H1 (cell line): ENCODE measurements around the gene SSU72. TPM values are rescaled to one million over a fixed set of nuclear protein-coding genes. Genes with fewer than 3 reads are reported as not detected.

Experiments used
- CTCF ChIA-PET: fragments of 300-600 bp; sonication (Branson Sonifier 250); formaldehyde crosslinking; loops from one replicate; lab custom pipeline; 2021; ENCODE audit not compliant: partially characterized antibody; lab: Charles Lee
- POLR2A ChIA-PET: fragments of 300-600 bp; sonication (Branson Sonifier 250); formaldehyde crosslinking; loops from one replicate; lab custom pipeline; 2021; ENCODE audit warnings: inconsistent platforms; ENCODE audit not compliant: partially characterized antibody; lab: Charles Lee
- DNase-seq, 2 experiments: peaks; one replicate each; pipeline versions ENCODE4 v3.0.0 to v3.0.0-alpha.2; 2010 to 2022; ENCODE audit warnings: low spot score in 2 of 2, low read depth in 1 of 2, mixed read lengths in 1 of 2
- FAIRE-seq: peaks from 2 replicates; lab custom pipeline; 2011; peaks lifted over from hg19 to GRCh38; lab: Jason Lieb, UNC
- H2AFZ ChIP-seq: 2 replicates; pipeline ENCODE4 v1.8.1; 2012; ENCODE audit warnings: low read length, inconsistent platforms
- H2AK5ac ChIP-seq: 2 replicates; pipeline ENCODE4 v1.6.1; 2013; ENCODE audit warnings: low read depth, low read length
- H2BK120ac ChIP-seq: replicated peaks from 2 replicates; pipeline ENCODE3; 2013; ENCODE audit warnings: low read depth, low read length, inconsistent platforms
- H2BK12ac ChIP-seq: 2 replicates; pipeline ENCODE4 v1.6.1; 2013; ENCODE audit warnings: low read depth, low read length
- H2BK15ac ChIP-seq: 2 replicates; pipeline ENCODE4 v1.6.1; 2013; ENCODE audit warnings: low read length
- H2BK20ac ChIP-seq: 2 replicates; pipeline ENCODE4 v1.6.1; 2013; ENCODE audit warnings: low read length
- H2BK5ac ChIP-seq: 2 replicates; pipeline ENCODE4 v1.6.1; 2013; ENCODE audit warnings: low read depth, low read length
- H3K14ac ChIP-seq: 2 replicates; pipeline ENCODE4 v1.6.1; 2013; ENCODE audit warnings: inconsistent platforms; ENCODE audit not compliant: insufficient read length
- H3K18ac ChIP-seq: 2 replicates; pipeline ENCODE4 v1.6.1; 2013; ENCODE audit warnings: low read length; ENCODE audit errors: extremely low read depth
- H3K23ac ChIP-seq: 2 replicates; pipeline ENCODE4 v1.6.1; 2013; ENCODE audit warnings: inconsistent platforms; ENCODE audit not compliant: insufficient read length
- H3K23me2 ChIP-seq: 2 replicates; pipeline ENCODE4 v1.6.1; 2013; ENCODE audit warnings: low read depth, low read length
- H3K27ac ChIP-seq: 2 replicates; pipeline ENCODE4 v1.6.1; 2011; ENCODE audit warnings: low read depth, low read length, inconsistent platforms
- H3K27me3 ChIP-seq, 4 experiments: replicated peaks in 1 of 4; 1 replicate in 1 of 4; 2 replicates in 3 of 4; pipeline versions ENCODE4 v1.6.1 to v1.8.1; 2011 to 2013; ENCODE audit warnings: low read length in 3 of 4, mild to moderate bottlenecking in 3 of 4, inconsistent platforms in 2 of 4, mixed read lengths in 2 of 4, moderate library complexity in 1 of 4; ENCODE audit not compliant: control insufficient read depth in 3 of 4, insufficient read depth in 3 of 4; ENCODE audit errors: extremely low read depth in 1 of 4
- H3K36me3 ChIP-seq, 4 experiments: 2 replicates each; pipeline versions ENCODE4 v1.6.1 to v1.8.1; 2011 to 2013; ENCODE audit warnings: mild to moderate bottlenecking in 4 of 4, low read length in 3 of 4, moderate library complexity in 2 of 4, control low read depth in 1 of 4, inconsistent platforms in 1 of 4; ENCODE audit not compliant: insufficient read depth in 4 of 4, control insufficient read depth in 2 of 4
- H3K4ac ChIP-seq: replicated peaks from 2 replicates; pipeline ENCODE3; 2013; ENCODE audit warnings: low read length, low read depth, mixed read lengths, inconsistent platforms; ENCODE audit not compliant: insufficient read length
- H3K4me1 ChIP-seq, 4 experiments: replicated peaks in 1 of 4; 1 replicate in 1 of 4; 2 replicates in 3 of 4; pipeline versions ENCODE4 v1.6.1 to v1.8.1; 2011 to 2013; ENCODE audit warnings: low read length in 3 of 4, inconsistent platforms in 2 of 4, mixed read lengths in 1 of 4; ENCODE audit not compliant: insufficient read depth in 4 of 4, control insufficient read depth in 3 of 4
- H3K4me2 ChIP-seq, 2 experiments: 2 replicates each; pipeline versions ENCODE4 v1.6.1 to v1.8.1; 2011 to 2013; ENCODE audit warnings: low read depth in 2 of 2, low read length in 2 of 2, control low read depth in 1 of 2, inconsistent platforms in 1 of 2, mild to moderate bottlenecking in 1 of 2; ENCODE audit not compliant: insufficient read depth in 1 of 2
- H3K4me3 ChIP-seq, 4 experiments: fragments of 200-600, 300-600 bp in 1 of 4; sonication (generic), shearing (Covaris generic), sonication (Bioruptor Twin) in 1 of 4; 2 replicates each; pipeline versions ENCODE4 v1.5.1 to v1.8.1; 2011 to 2016; ENCODE audit warnings: low read length in 4 of 4, low read depth in 3 of 4, control low read depth in 2 of 4, inconsistent platforms in 2 of 4, mild to moderate bottlenecking in 2 of 4, mixed read lengths in 1 of 4, moderate library complexity in 1 of 4; ENCODE audit not compliant: insufficient read depth in 2 of 4; ENCODE audit errors: extremely low read depth in 1 of 4
- H3K56ac ChIP-seq: replicated peaks from 2 replicates; pipeline ENCODE3; 2013; ENCODE audit warnings: low read depth, mild to moderate bottlenecking, mixed read lengths, low read length, inconsistent platforms; ENCODE audit not compliant: insufficient read length
- H3K79me1 ChIP-seq: 2 replicates; pipeline ENCODE4 v1.6.1; 2013; ENCODE audit warnings: low read depth, low read length, control low read depth
- H3K79me2 ChIP-seq, 2 experiments: 2 replicates each; pipeline versions ENCODE4 v1.6.1 to v1.8.1; 2012 to 2013; ENCODE audit warnings: low read length in 2 of 2, mild to moderate bottlenecking in 2 of 2, inconsistent platforms in 1 of 2; ENCODE audit not compliant: insufficient read depth in 2 of 2, control insufficient read depth in 1 of 2
- H3K9ac ChIP-seq, 4 experiments: replicated peaks in 1 of 4; 1 replicate in 1 of 4; 2 replicates in 3 of 4; pipeline versions ENCODE4 v1.6.1 to v1.8.1; 2011 to 2013; ENCODE audit warnings: low read depth in 3 of 4, low read length in 3 of 4, control low read depth in 2 of 4, mild to moderate bottlenecking in 2 of 4, moderate library complexity in 2 of 4, inconsistent platforms in 1 of 4; ENCODE audit errors: extremely low read depth in 1 of 4
- H3K9me3 ChIP-seq, 2 experiments: 2 replicates each; pipeline versions ENCODE4 v1.6.1 to v1.8.1; 2012 to 2013; ENCODE audit warnings: mild to moderate bottlenecking in 2 of 2, moderate library complexity in 2 of 2, control low read depth in 1 of 2, inconsistent platforms in 1 of 2, low read depth in 1 of 2, low read length in 1 of 2, mixed read lengths in 1 of 2; ENCODE audit not compliant: insufficient read depth in 2 of 2
- H4K20me1 ChIP-seq, 2 experiments: replicated peaks in 1 of 2; 2 replicates each; pipeline versions ENCODE3 to v1.8.1; 2011 to 2013; ENCODE audit warnings: inconsistent platforms in 2 of 2, low read length in 2 of 2, mild to moderate bottlenecking in 1 of 2; ENCODE audit not compliant: insufficient read depth in 2 of 2, control insufficient read depth in 1 of 2
- H4K5ac ChIP-seq: 2 replicates; pipeline ENCODE4 v1.6.1; 2013; ENCODE audit warnings: low read length, low read depth, mixed read lengths, inconsistent platforms; ENCODE audit not compliant: insufficient read length
- H4K8ac ChIP-seq: 2 replicates; pipeline ENCODE4 v1.8.0; 2013; ENCODE audit warnings: mild to moderate bottlenecking, moderate library complexity, low read length, inconsistent platforms; ENCODE audit not compliant: insufficient read depth; ENCODE audit errors: extremely low read depth
- H4K91ac ChIP-seq: replicated peaks from 2 replicates; pipeline ENCODE3; 2013; ENCODE audit warnings: low read length, mixed read lengths, inconsistent platforms; ENCODE audit not compliant: insufficient read length
- BCL11A ChIP-seq, 2 experiments: IDR thresholded peaks; one replicate each; pipeline ENCODE4 v1.6.1; 2011; ENCODE audit warnings: low read depth in 2 of 2, low read length in 2 of 2, mild to moderate bottlenecking in 2 of 2
- BRCA1 ChIP-seq: IDR thresholded peaks from 2 replicates; pipeline ENCODE4 v1.6.1; 2012; ENCODE audit warnings: low read depth, low read length, improper control_type of control experiment
- CBX8 ChIP-seq: fragments of 300-800, 300-1000 bp; sonication (generic); IDR thresholded peaks from 2 replicates; pipeline ENCODE4 v1.7.1; 2016; ENCODE audit warnings: low read depth, low read length, borderline replicate concordance
- CREB1 ChIP-seq: IDR thresholded peaks from 2 replicates; pipeline ENCODE4 v1.6.1; 2012; ENCODE audit warnings: inconsistent platforms
- E2F6 ChIP-seq: IDR thresholded peaks from 2 replicates; pipeline ENCODE4 v1.6.1; 2012; ENCODE audit warnings: inconsistent platforms
- EP300 ChIP-seq, 2 experiments: IDR thresholded peaks; 1 replicate in 1 of 2; 2 replicates in 1 of 2; pipeline ENCODE4 v1.6.1; 2011 to 2012; ENCODE audit warnings: low read depth in 2 of 2, low read length in 2 of 2, mild to moderate bottlenecking in 2 of 2, borderline replicate concordance in 1 of 2, inconsistent platforms in 1 of 2, moderate library complexity in 1 of 2
- EZH2 ChIP-seq: fragments of 200-600 bp; sonication (generic); IDR thresholded peaks from 2 replicates; pipeline ENCODE4 v1.7.1; 2012; ENCODE audit warnings: low read depth, mild to moderate bottlenecking, moderate library complexity, low read length, inconsistent platforms; ENCODE audit not compliant: severe bottlenecking
- FOSL1 ChIP-seq: IDR thresholded peaks from 2 replicates; pipeline ENCODE4 v1.6.1; 2011; ENCODE audit warnings: mild to moderate bottlenecking, low read depth, low read length, moderate library complexity; ENCODE audit not compliant: insufficient read depth
- GTF2F1 ChIP-seq: IDR thresholded peaks from 2 replicates; pipeline ENCODE4 v1.6.1; 2012; ENCODE audit warnings: low read depth, low read length, improper control_type of control experiment, borderline replicate concordance
- JUND ChIP-seq: IDR thresholded peaks from 2 replicates; pipeline ENCODE4 v1.6.1; 2011; ENCODE audit warnings: mild to moderate bottlenecking, improper control_type of control experiment, low read length
- RNF2 ChIP-seq: fragments of 200-900, 300-1000 bp; sonication (generic); IDR thresholded peaks from 2 replicates; pipeline ENCODE4 v1.7.1; 2016; ENCODE audit warnings: borderline replicate concordance, low read depth, mild to moderate bottlenecking, antibody characterized with exemption, low read length; ENCODE audit not compliant: poor library complexity, severe bottlenecking; ENCODE audit errors: missing control alignments
- SP1 ChIP-seq: IDR thresholded peaks from 2 replicates; pipeline ENCODE4 v1.6.1; 2011; ENCODE audit warnings: low read depth, low read length
- TAF7 ChIP-seq: optimal IDR thresholded peaks from 2 replicates; pipeline ENCODE3; 2011; ENCODE audit warnings: low read depth, mild to moderate bottlenecking, inconsistent platforms, low read length, moderate library complexity, borderline replicate concordance
- TBP ChIP-seq: IDR thresholded peaks from 2 replicates; pipeline ENCODE4 v1.6.1; 2011; ENCODE audit warnings: low read depth, low read length, improper control_type of control experiment
- WGBS, 2 experiments: shearing (Covaris generic) in 1 of 2; methylation state at CpG; one replicate each; pipeline versions ENCODE4 v1.1.6 to v1.1.7; 2013 to 2015; ENCODE audit warnings: low lambda C conversion rate in 2 of 2, mixed read lengths in 2 of 2, inconsistent platforms in 1 of 2, low coverage in 1 of 2, missing lambda C conversion rate in 1 of 2; ENCODE audit not compliant: insufficient replicate concordance in 2 of 2, insufficient coverage in 1 of 2, insufficient read length in 1 of 2; ENCODE audit errors: extremely low coverage in 1 of 2, missing lambda C conversion rate in 1 of 2; 5-methylcytosine and 5-hydroxymethylcytosine counted together
- polyA plus RNA-seq, 7 experiments: library from polyadenylated mRNA; depleted of rRNA in 3 of 7; stranded (reverse) in 5 of 7; unstranded in 2 of 7; fragments of >200 nt in 5 of 7; fragments of 200-250 nt in 2 of 7; gene quantifications; 1 replicate in 5 of 7; 2 replicates in 1 of 7; 4 replicates in 1 of 7; pipeline versions ENCODE4 v1.2.1 to v1.2.3, GENCODE V29; 2011 to 2013; ENCODE audit warnings: missing spikeins in 2 of 7, mixed read lengths in 2 of 7
- total RNA-seq: library from RNA; stranded (reverse); fragmentation: NEBNext Ultra II Directional; extraction: Animal tissue kit (Norgen Biotek cat#: 25700); gene quantifications from 2 replicates; pipeline ENCODE4 v1.2.1, GENCODE V29; 2021

Gene SSU72
- total and polyA plus RNA-seq, 2 of the 8 experiments (the other 6 are each of a cell fraction or from before 2014, with no cell fraction given), result 110 to 165 TPM

GRCh38 chr1:1612104-1612400 lies 37.4 kb upstream of the SSU72 start:
- Histone ChIP-seq H4K91ac (no peak overlapping the region), H3K27ac (no peak overlapping the region), H3K14ac (no peak overlapping the region), H4K20me1 (peaks cover 4 to 18% of the 10 kb centered on the region in 2 experiments), H3K23me2 (peaks cover 6% of the 10 kb centered on the region; the same call in 1 of the 2 replicates), H3K9me3 (no peaks in the 10 kb centered on the region), H2BK12ac (no peak overlapping the region), H3K79me1 (peaks cover 3% of the 10 kb centered on the region), H2BK20ac (no peak overlapping the region), H2AK5ac (no peak overlapping the region), H2BK5ac (no peak overlapping the region), H2BK15ac (no peak overlapping the region), H3K9ac (no peak overlapping the region), H3K23ac (no peak overlapping the region), H3K4me2 (no peak overlapping the region), H4K5ac (no peak overlapping the region), H3K4me3 (no peak overlapping the region), H3K56ac (no peak overlapping the region), H4K8ac (no peak overlapping the region), H3K36me3 (no peaks in the 10 kb centered on the region), H3K18ac (no peak overlapping the region), H3K4ac (no peak overlapping the region), H2BK120ac (no peak overlapping the region), H3K27me3 (no peaks in the 10 kb centered on the region; a peak in 1 of 7 replicates), H2AFZ (no peak overlapping the region), H3K4me1 (peaks cover 0 to 13% (median 5%) of the 10 kb centered on the region in 4 experiments; a peak in 5 of 7 replicates), H3K79me2 (peaks cover 0 to 13% of the 10 kb centered on the region in 2 experiments; a peak in 2 of 4 replicates)
- ChIA-PET CTCF (no interaction called here), POLR2A (interaction anchor here (0.8 kb wide), 1 partner anchor 10 kb away, joined by 3 read pairs; no protein-coding TSS in a partner anchor)
- no peak for DNase-seq
- 98% methylated on average over 3 of the region's 3 CpGs; no CpG with 5 or more reads in 1 of the 2 experiments for WGBS, 2 experiments
- FAIRE-seq, result no peak
- no peak for TF ChIP-seq GTF2F1
- no peak for TF ChIP-seq CBX8
- TF ChIP-seq FOSL1, result no peak
- TF ChIP-seq CREB1, result no peak
- TF ChIP-seq JUND, result no peak
- no peak for TF ChIP-seq TAF7
- no peak for TF ChIP-seq BCL11A (IDR thresholded peaks at IDR 0.05; ENCODE audit: low read depth in 2 of 2, low read length in 2 of 2)
- TF ChIP-seq TBP, result no peak
- TF ChIP-seq EZH2, result no peak
- no peak for TF ChIP-seq SP1
- TF ChIP-seq BRCA1, result no peak
- TF ChIP-seq RNF2, result no peak
- TF ChIP-seq EP300 (IDR thresholded peaks at IDR 0.05; ENCODE audit: borderline replicate concordance in 1 of 2, low read depth in 2 of 2, low read length in 2 of 2), result no peak
- TF ChIP-seq E2F6, result no peak
